Thyroid gland (tissue), 4 donors: ENCODE results near the gene SETX. TPM values are rescaled to one million over a fixed set of nuclear protein-coding genes. Genes with fewer than 3 reads are reported as not detected.

Experiments
- DNase-seq, 2 donors: peaks; one replicate each; pipeline ENCODE4 v3.0.0-alpha.2; 2019
- H3K27ac ChIP-seq, 3 donors: fragments of 200-600 bp; sonication (generic); 1 replicate in 2 of 3; 2 replicates in 1 of 3; pipeline ENCODE4 v1.5.1; 2016 to 2019; ENCODE audit warnings: mild to moderate bottlenecking in 1 of 3, moderate library complexity in 1 of 3
- H3K27me3 ChIP-seq: fragments of 200-600 bp; sonication (generic); one replicate; pipeline ENCODE4 v1.5.1; 2019
- H3K36me3 ChIP-seq, 2 donors: fragments of 200-600 bp; sonication (generic); one replicate each; pipeline ENCODE4 v1.5.1; 2016 to 2019
- H3K4me1 ChIP-seq, 2 donors: fragments of 200-600 bp; sonication (generic); one replicate each; pipeline ENCODE4 v1.5.1; 2017 to 2019
- H3K4me3 ChIP-seq, 3 donors: fragments of 200-600 bp; sonication (generic); replicated peaks in 1 of 3; 1 replicate in 2 of 3; 2 replicates in 1 of 3; pipeline ENCODE4 v1.5.1; 2016; ENCODE audit warnings: mild to moderate bottlenecking in 1 of 3
- H3K9me3 ChIP-seq: fragments of 200-600 bp; sonication (generic); one replicate; pipeline ENCODE4 v1.5.1; 2017
- POLR2A ChIP-seq, 2 donors: fragments of 450-650 bp; IDR thresholded peaks; one replicate each; pipeline ENCODE4 v1.6.1; 2017; ENCODE audit warnings: antibody characterized with exemption in 2 of 2, mild to moderate bottlenecking in 2 of 2, moderate library complexity in 1 of 2
- WGBS, 2 donors: methylation state at CpG; one replicate each; pipeline ENCODE4 v1.1.5; 2017; 5-methylcytosine and 5-hydroxymethylcytosine counted together
- intact Hi-C: fragments of 100-400 bp; cut with DNase I; formaldehyde crosslinking; loops from one replicate; pipeline ENCODE4 v1.15.1; 2023
- total RNA-seq, 4 donors: library from RNA; depleted of rRNA; stranded (reverse); fragments of >200 nt; gene quantifications; one replicate each; pipeline ENCODE4 v1.2.3, GENCODE V29; 2016
- TF ChIP-seq, protein P1 (sequence below), 6 experiments: fragments of 200-600 bp in 3 of 6; fragments of 450-650 bp in 3 of 6; sonication (generic) in 3 of 6; IDR thresholded peaks; one replicate each; pipeline ENCODE4 v1.5.1; 2016 to 2019; ENCODE audit warnings: antibody characterized with exemption in 6 of 6, mild to moderate bottlenecking in 2 of 6, inconsistent platforms in 1 of 6, moderate library complexity in 1 of 6

SETX gene
- total RNA-seq, 4 donors from 2014 or later = 132 to 192 (median 170) TPM

DNA sequence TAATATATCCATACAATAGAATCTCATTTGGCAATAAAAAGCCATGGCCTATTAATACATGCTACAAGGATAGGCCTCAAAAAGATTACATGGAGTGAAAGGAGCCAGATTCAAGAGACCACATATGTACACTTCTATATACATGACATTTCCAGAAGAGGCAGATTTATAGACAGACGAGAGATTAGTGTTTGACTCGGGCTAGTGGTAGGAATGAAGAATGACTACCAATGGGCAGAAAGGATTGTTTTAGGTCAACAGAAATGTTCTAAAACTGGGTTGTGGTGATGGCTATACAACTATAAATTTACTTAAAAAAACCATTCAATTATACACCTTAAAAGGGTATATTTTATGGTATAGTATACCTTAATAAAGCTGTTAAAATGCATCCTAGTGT lies 41.9 kb downstream of the SETX start:
- WGBS, 2 donors = 88 to 90% methylated on average over 2 of the region's 2 CpGs
- peaks cover 9 to 10% of the 10 kb centered on the region in 2 donors for H3K36me3 ChIP-seq
- TF ChIP-seq, protein P1, sequence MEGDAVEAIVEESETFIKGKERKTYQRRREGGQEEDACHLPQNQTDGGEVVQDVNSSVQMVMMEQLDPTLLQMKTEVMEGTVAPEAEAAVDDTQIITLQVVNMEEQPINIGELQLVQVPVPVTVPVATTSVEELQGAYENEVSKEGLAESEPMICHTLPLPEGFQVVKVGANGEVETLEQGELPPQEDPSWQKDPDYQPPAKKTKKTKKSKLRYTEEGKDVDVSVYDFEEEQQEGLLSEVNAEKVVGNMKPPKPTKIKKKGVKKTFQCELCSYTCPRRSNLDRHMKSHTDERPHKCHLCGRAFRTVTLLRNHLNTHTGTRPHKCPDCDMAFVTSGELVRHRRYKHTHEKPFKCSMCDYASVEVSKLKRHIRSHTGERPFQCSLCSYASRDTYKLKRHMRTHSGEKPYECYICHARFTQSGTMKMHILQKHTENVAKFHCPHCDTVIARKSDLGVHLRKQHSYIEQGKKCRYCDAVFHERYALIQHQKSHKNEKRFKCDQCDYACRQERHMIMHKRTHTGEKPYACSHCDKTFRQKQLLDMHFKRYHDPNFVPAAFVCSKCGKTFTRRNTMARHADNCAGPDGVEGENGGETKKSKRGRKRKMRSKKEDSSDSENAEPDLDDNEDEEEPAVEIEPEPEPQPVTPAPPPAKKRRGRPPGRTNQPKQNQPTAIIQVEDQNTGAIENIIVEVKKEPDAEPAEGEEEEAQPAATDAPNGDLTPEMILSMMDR (IDR thresholded peaks at IDR 0.05) = peak in 1 of 6 experiments; percentile 9
- no peak for TF ChIP-seq POLR2A (IDR thresholded peaks at IDR 0.05)
- no peak for DNase-seq
- intact Hi-C loops = no loop called here
- no peaks in the 10 kb centered on the region for H3K9me3 ChIP-seq
- H3K27ac ChIP-seq = peak overlapping the region in 1 of 3 donors; percentile 4
- H3K4me1 ChIP-seq = peaks cover 14 to 19% of the 10 kb centered on the region in 2 donors
- no peak overlapping the region for H3K4me3 ChIP-seq
- H3K27me3 ChIP-seq = no peaks in the 10 kb centered on the region

DNA sequence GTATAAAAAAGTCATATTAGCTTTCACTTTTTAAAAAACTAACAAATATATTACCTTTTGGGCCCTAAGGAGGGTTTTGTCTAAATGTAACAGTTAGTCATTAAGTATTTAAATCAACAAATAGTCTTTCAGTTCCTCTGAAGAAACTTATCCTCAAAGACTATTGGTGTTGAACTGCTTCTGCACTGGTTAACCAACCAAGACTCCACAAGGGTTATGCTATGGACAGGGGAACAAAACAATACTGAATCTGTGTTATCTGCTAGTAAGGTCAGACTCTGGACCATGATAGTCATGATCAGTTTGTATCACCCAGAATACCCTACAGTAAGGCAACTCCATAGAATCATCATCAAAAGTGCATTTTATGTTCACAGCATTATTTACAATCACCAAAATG lies 42.4 kb downstream of the SETX start:
- H3K36me3 ChIP-seq = peaks cover 9 to 10% of the 10 kb centered on the region in 2 donors
- no peak for DNase-seq
- TF ChIP-seq, protein P1 (IDR thresholded peaks at IDR 0.05) = no peak
- TF ChIP-seq POLR2A (IDR thresholded peaks at IDR 0.05) = no peak
- no peak overlapping the region for H3K27ac ChIP-seq
- no peaks in the 10 kb centered on the region for H3K27me3 ChIP-seq
- H3K4me3 ChIP-seq = no peak overlapping the region
- H3K9me3 ChIP-seq = no peaks in the 10 kb centered on the region
- intact Hi-C loops = no loop called here
- peaks cover 14 to 19% of the 10 kb centered on the region in 2 donors for H3K4me1 ChIP-seq

- DNase-seq = peak in 1 of 2 donors; percentile 34
- no peak overlapping the region for H3K4me3 ChIP-seq
- peaks cover 14 to 19% of the 10 kb centered on the region in 2 donors for H3K4me1 ChIP-seq
- WGBS, 2 donors = 92 to 95% methylated on average over 4 of the region's 4 CpGs
- intact Hi-C loops = no loop called here
- TF ChIP-seq POLR2A (IDR thresholded peaks at IDR 0.05) = no peak
- TF ChIP-seq, protein P1 (IDR thresholded peaks at IDR 0.05) = no peak
- no peaks in the 10 kb centered on the region for H3K27me3 ChIP-seq
- H3K27ac ChIP-seq = no peak overlapping the region
- no peaks in the 10 kb centered on the region for H3K9me3 ChIP-seq
- H3K36me3 ChIP-seq = peaks cover 9 to 10% of the 10 kb centered on the region in 2 donors
Measured at GRCh38 chr9:132311978-132312377, 42.8 kb downstream of the SETX start.

DNA sequence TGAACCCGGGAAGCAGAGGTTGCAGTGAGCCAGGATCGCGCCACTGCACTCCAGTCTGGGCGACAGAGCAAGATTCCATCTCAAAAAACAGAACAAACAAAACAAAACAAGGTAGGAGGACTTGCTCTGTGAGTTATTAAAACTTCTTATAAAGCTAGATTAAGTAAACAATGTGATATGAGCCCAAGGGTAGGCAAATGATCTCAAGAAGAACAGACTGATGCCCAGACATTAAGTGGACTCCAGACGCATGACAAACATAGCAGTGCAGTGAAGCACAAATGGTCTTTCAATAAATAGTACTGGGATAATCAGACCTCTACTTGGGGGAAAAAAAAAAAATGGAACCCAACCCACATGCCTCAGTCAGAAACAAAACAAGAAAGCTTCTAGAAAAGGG lies 45.7 kb downstream of the SETX start:
- H3K27ac ChIP-seq = peak overlapping the region in 2 of 3 donors; percentile 73 to 82
- H3K4me3 ChIP-seq = no peak overlapping the region
- no peaks in the 10 kb centered on the region for H3K27me3 ChIP-seq
- peaks cover 14 to 19% of the 10 kb centered on the region in 2 donors for H3K4me1 ChIP-seq
- 45 to 50% methylated on average over 5 of the region's 5 CpGs for WGBS, 2 donors
- intact Hi-C loops = no loop called here
- DNase-seq = peak; percentile 35 to 37
- peaks cover 19% of the 10 kb centered on the region in 2 donors for H3K36me3 ChIP-seq
- TF ChIP-seq, protein P1 (IDR thresholded peaks at IDR 0.05) = no peak
- no peak for TF ChIP-seq POLR2A (IDR thresholded peaks at IDR 0.05)
- H3K9me3 ChIP-seq = no peaks in the 10 kb centered on the region

DNA sequence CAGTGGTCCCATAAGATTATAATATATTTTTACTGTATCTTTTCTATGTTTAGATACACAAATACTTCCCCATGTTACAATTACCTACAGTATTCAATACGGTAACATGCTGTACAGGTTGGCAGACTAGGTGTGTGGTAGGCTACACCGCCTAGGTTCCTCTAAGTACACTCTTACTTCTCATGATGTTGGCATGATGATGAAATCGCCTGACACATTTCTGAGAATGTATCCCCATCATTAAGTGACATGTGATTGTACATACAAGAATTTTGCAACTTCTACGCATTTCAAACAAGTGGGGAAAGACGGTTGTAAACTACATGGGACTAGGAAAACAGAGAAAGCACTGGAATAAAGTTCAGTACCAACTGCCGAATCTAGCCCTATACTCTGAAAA lies 53.3 kb downstream of the SETX start:
- H3K9me3 ChIP-seq = no peaks in the 10 kb centered on the region
- H3K4me3 ChIP-seq = no peak overlapping the region
- 97% methylated on average over 6 of the region's 6 CpGs for WGBS, 2 donors
- no peak for TF ChIP-seq POLR2A (IDR thresholded peaks at IDR 0.05)
- TF ChIP-seq, protein P1 (IDR thresholded peaks at IDR 0.05) = no peak
- peaks cover 51 to 55% of the 10 kb centered on the region in 2 donors for H3K36me3 ChIP-seq
- intact Hi-C loops = no loop called here
- no peak for DNase-seq
- no peaks in the 10 kb centered on the region for H3K27me3 ChIP-seq
- H3K4me1 ChIP-seq = no peaks in the 10 kb centered on the region
- no peak overlapping the region for H3K27ac ChIP-seq
